Measurements from ENCODE around the gene GRID2. TPM values are rescaled to one million over a fixed set of nuclear protein-coding genes. Genes with fewer than 3 reads are reported as not detected.

The GRID2 gene
- total RNA-seq, 1 donor, result not detected

DNA sequence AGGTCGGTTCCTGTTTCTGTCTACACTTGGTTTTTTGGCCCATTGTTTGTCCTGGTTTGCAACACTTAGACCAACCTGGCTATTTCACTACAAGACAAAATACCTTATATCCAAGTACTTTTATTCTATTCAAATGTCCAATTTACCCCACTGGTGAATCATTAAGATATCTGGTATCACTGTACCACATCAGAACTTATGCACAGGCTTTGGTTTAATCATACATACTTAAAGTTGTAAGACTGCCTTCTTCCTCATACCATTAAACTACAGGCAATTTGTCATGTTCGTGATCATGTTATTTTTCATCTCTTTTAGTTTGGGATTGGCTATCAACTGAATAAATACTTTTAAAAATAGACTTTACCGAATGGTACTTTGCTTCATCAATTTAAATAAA, 1471.8 kb downstream of the GRID2 start:
- no peak overlapping the region for H3K4me3 ChIP-seq (ENCODE audit: low read depth, low read length)
- DNase-seq (ENCODE audit: low read depth), result no peak
- TF ChIP-seq, protein P1, sequence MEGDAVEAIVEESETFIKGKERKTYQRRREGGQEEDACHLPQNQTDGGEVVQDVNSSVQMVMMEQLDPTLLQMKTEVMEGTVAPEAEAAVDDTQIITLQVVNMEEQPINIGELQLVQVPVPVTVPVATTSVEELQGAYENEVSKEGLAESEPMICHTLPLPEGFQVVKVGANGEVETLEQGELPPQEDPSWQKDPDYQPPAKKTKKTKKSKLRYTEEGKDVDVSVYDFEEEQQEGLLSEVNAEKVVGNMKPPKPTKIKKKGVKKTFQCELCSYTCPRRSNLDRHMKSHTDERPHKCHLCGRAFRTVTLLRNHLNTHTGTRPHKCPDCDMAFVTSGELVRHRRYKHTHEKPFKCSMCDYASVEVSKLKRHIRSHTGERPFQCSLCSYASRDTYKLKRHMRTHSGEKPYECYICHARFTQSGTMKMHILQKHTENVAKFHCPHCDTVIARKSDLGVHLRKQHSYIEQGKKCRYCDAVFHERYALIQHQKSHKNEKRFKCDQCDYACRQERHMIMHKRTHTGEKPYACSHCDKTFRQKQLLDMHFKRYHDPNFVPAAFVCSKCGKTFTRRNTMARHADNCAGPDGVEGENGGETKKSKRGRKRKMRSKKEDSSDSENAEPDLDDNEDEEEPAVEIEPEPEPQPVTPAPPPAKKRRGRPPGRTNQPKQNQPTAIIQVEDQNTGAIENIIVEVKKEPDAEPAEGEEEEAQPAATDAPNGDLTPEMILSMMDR (IDR thresholded peaks at IDR 0.05; ENCODE audit: insufficient read depth, low read depth, low read length), result no peak

DNA sequence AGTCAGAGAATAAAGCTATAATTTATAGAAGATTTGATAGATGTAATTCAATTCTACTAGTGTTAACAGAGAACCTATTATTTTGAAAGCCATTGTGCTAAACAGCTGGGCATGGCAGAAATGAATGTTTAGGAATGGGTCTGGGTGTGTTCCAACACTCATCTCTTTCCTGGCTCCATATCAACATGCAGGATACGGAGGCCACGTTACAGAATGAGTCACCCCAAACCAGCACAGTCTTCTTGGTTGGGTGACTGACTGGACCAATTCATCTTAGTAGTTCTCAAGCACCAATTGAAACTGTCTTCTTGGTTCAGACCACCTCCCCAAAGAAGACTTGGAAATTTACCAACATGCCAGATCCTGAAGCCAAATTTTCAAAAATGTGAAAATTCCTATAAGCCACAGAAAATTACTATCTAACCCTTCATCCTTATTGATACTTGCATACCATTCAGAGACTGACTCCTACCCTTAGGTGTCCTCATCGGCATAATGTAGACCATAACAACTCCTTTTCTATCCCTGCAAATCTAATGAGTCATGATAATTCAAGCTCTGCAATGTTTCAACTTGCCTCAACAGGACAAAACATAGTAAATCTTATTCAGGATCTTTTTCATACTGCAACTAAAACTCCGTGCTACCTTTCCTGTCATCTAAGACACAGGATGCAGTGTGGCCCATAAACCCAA, 1472.8 kb downstream of the GRID2 start:
- H3K4me3 ChIP-seq (ENCODE audit: low read depth, low read length), result no peak overlapping the region
- DNase-seq (ENCODE audit: low read depth), result peak; percentile 1
- TF ChIP-seq, protein P1 (IDR thresholded peaks at IDR 0.05; ENCODE audit: insufficient read depth, low read depth, low read length), result no peak

DNA sequence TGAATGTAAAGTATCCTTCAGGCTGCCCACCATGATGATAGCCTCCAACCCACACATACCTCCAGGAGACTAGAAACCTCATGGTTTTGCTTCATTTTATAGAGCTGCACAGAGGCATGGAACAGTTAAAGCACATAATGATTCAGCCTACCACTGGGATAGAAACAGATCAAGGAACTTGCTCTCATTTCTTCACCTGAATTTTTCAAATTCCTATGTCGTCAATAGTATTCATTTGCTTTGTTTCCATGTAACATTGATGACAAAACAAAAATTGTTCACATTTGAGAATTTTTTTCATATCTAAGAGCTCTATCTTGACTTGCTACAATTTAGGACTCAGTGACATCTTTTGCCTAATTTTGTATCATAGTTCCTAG, 1473.3 kb downstream of the GRID2 start:
- no peak overlapping the region for H3K4me3 ChIP-seq (ENCODE audit: low read depth, low read length)
- TF ChIP-seq, protein P1 (IDR thresholded peaks at IDR 0.05; ENCODE audit: insufficient read depth, low read depth, low read length), result no peak
- DNase-seq (ENCODE audit: low read depth), result no peak

DNA sequence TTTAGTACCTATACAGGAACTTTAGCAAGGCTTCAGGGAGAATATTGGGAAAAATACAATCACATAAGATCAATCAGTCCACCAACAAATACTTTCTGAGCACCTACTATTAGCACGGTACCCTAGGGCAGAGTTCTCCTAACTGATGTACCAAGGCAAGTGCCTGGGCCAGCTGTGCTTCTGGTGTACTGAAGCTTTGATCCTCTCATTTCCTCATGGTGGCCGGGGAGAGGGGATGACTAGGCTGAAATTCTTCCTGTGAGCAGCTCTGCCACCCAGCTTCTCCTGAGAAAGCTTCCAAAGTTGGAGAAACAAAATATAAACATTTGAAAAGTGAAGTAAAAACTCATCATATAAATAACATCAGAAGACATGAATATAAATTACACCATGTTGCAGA, 1475.5 kb downstream of the GRID2 start:
- TF ChIP-seq, protein P1 (IDR thresholded peaks at IDR 0.05; ENCODE audit: insufficient read depth, low read depth, low read length), result no peak
- no peak overlapping the region for H3K4me3 ChIP-seq (ENCODE audit: low read depth, low read length)
- DNase-seq (ENCODE audit: low read depth), result no peak

DNA sequence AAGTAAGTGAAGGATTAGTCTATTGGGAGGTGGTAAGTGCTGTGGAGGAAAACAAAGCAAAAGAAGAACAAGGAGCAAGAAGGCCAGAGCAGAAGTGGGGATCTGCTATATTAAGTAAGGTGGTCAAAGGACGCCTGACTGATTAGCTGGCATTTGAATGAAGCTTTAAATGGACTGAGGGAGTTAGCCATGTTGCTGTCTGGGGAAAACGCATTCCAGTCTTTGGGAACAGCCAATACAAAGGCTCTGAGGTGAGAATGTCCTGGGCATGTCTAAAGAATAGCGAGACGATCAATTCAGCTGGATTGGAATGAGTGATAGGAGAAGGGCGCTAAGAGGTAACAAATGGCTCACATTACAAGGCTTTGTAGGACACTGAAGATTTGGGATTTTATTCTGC, 1476.3 kb downstream of the GRID2 start:
- TF ChIP-seq, protein P1 (IDR thresholded peaks at IDR 0.05; ENCODE audit: insufficient read depth, low read depth, low read length), result no peak
- no peak for DNase-seq (ENCODE audit: low read depth)
- no peak overlapping the region for H3K4me3 ChIP-seq (ENCODE audit: low read depth, low read length)

DNA sequence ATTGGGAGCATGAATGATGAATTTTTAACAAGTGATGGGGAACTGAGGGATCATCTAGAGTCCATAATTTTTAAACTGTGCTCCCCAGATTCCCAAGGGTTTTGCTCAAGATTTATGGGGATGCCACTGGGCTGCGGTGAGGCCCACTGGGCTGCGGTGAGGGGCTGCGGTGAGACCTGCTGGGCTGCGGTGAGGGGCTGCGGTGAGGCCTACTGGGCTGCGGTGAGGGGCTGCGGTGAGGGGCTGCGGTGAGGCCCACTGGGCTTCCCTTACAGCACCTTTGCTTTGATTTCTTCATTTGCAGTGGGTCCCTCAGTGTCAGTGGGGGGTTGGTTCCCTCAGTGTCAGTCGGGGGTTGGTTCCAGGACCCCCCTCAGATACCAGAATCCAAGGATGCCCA, 1477.4 kb downstream of the GRID2 start:
- H3K4me3 ChIP-seq (ENCODE audit: low read depth, low read length), result no peak overlapping the region
- TF ChIP-seq, protein P1 (IDR thresholded peaks at IDR 0.05; ENCODE audit: insufficient read depth, low read depth, low read length), result no peak
- no peak for DNase-seq (ENCODE audit: low read depth)

DNA sequence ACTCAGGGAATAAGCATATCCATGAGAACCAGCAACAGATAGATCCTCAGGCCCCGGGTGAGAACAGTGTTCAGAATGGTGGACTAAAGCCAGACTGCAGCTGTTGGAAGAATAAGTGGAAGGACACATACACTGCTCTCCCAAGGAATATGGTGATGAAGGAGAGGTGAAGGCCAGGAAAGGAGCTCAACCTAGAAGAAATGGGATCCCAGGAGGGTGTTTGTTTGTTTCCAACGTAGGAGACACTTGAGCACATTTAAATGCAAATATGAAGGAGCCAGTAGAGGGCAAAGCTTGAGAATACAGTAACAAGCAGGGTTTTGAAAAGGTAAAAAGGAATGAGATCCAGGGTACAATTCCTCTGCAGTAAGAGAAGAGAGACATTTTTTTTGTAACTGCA, 1482.4 kb downstream of the GRID2 start:
- DNase-seq (ENCODE audit: low read depth), result no peak
- TF ChIP-seq, protein P1 (IDR thresholded peaks at IDR 0.05; ENCODE audit: insufficient read depth, low read depth, low read length), result no peak
- no peak overlapping the region for H3K4me3 ChIP-seq (ENCODE audit: low read depth, low read length)
